ENCODE results near the gene IL36RN. TPM values are rescaled to one million over a fixed set of nuclear protein-coding genes. Genes with fewer than 3 reads are reported as not detected.
A peak's percentile ranks its signal among the peaks of the same experiment; 100 is the strongest.

IL36RN gene
- total and polyA plus RNA-seq, 4 donors: not detected

GRCh38 chr2:113084249-113085000, 25.4 kb downstream of the IL36RN start:
- Histone ChIP-seq H3K27me3 (ENCODE audit: control insufficient read depth in 4 of 4, insufficient read depth in 4 of 4, low read length in 3 of 4) (no peaks in the 10 kb centered on the region), H3K27ac (ENCODE audit: low read depth in 1 of 2, low read length in 2 of 2) (no peak overlapping the region), H3K4me3 (ENCODE audit: low read depth in 1 of 3, low read length in 3 of 3) (no peak overlapping the region), H3K9ac (ENCODE audit: low read depth in 1 of 2, low read length in 2 of 2) (no peak overlapping the region), H3K4me1 (ENCODE audit: control insufficient read depth in 4 of 4, insufficient read depth in 4 of 4, low read length in 3 of 4) (peaks cover 0 to 21% (median 18%) of the 10 kb centered on the region in 4 donors), H3K36me3 (ENCODE audit: control insufficient read depth in 4 of 4, insufficient read depth in 3 of 4, low read depth in 1 of 4, low read length in 3 of 4) (no peaks in the 10 kb centered on the region), H3K9me3 (ENCODE audit: control insufficient read depth in 4 of 4, low read length in 3 of 4) (peaks cover 0 to 4% (median 0%) of the 10 kb centered on the region in 4 donors)
- TF ChIP-seq YY1 (IDR thresholded peaks at IDR 0.05) (no peak), ATF3 (IDR thresholded peaks at IDR 0.05) (no peak), GABPA (IDR thresholded peaks at IDR 0.05 in 1 of 2, conservative IDR thresholded peaks at IDR 0.05 in 1 of 2) (no peak), RXRA (IDR thresholded peaks at IDR 0.05) (no peak), RAD21 (IDR thresholded peaks at IDR 0.05) (peak; percentile 78 to 81), SP1 (IDR thresholded peaks at IDR 0.05) (no peak), NR2F2 (IDR thresholded peaks at IDR 0.05) (no peak), HNF4A (conservative IDR thresholded peaks at IDR 0.05) (peak in 1 of 2 donors; percentile 7), CTCF (IDR thresholded peaks at IDR 0.05; ENCODE audit: low read depth, low read length, missing input control) (peak; percentile 58), EGR1 (IDR thresholded peaks at IDR 0.05; ENCODE audit: low read depth in 2 of 2) (no peak), HNF4G (IDR thresholded peaks at IDR 0.05) (no peak), ZBTB33 (IDR thresholded peaks at IDR 0.05) (no peak), JUND (IDR thresholded peaks at IDR 0.05) (no peak), FOXA1 (IDR thresholded peaks at IDR 0.05) (no peak), MAX (IDR thresholded peaks at IDR 0.05) (no peak), TAF1 (conservative IDR thresholded peaks at IDR 0.05) (no peak), FOXA2 (IDR thresholded peaks at IDR 0.05) (no peak), REST (IDR thresholded peaks at IDR 0.05) (no peak)
- 37% methylated on average over 5 of the region's 5 CpGs for WGBS
- DNase-seq (ENCODE audit: low spot score): no peak

Measured in liver (tissue), 9 donors.